Measurements from ENCODE around the gene CNOT6L. TPM values are rescaled to one million over a fixed set of nuclear protein-coding genes. Genes with fewer than 3 reads are reported as not detected.

The CNOT6L gene
- total and polyA plus RNA-seq, 2 of the 4 experiments (the other 2 are of a cell fraction) = 3.5 to 21.1 TPM

- no peak overlapping the region for H4K5ac ChIP-seq (ENCODE audit: low read depth, low read length)
- no CpG with 5 or more reads among the region's 3 CpGs for WGBS, 2 experiments (ENCODE audit: extremely low coverage in 2 of 2, insufficient read length in 1 of 2)
- no peak overlapping the region for H2BK120ac ChIP-seq (ENCODE audit: low read depth, low read length)
- no peak overlapping the region for H2BK15ac ChIP-seq (ENCODE audit: low read depth, low read length)
- H3K4me1 ChIP-seq (ENCODE audit: control insufficient read depth, insufficient read depth, low read length) = 0 out of 2 replicates have a peak, but pooled peaks cover 1% of the 10 kb centered on the region
- in situ Hi-C loops (cut with MboI; ENCODE audit: low sequenced_read_pairs) (no loop called here), intact Hi-C loops (cut with micrococcal nuclease) (no loop called here), dilution Hi-C loops (cut with HindIII; ENCODE audit: low sequenced_read_pairs, unreplicated experiment) (no loop called here)
- H3K27me3 ChIP-seq (ENCODE audit: control insufficient read depth, insufficient read depth, low read length) = no peaks in the 10 kb centered on the region
- no TSS peak for BruUV-seq (replicated peaks)
- DNase-seq (no peak), ATAC-seq (ENCODE audit: low read depth) (no peak)
- H2AK9ac ChIP-seq (replicated peaks; ENCODE audit: low read depth, low read length, poor library complexity) = no peak overlapping the region
- H3K9ac ChIP-seq (ENCODE audit: low read depth, low read length) = no peak overlapping the region
- no peak overlapping the region for H3K14ac ChIP-seq (replicated peaks; ENCODE audit: low read depth, low read length)
- no peak overlapping the region for H2BK5ac ChIP-seq (ENCODE audit: low read depth, low read length, poor library complexity, severe bottlenecking)
- H3K79me1 ChIP-seq (ENCODE audit: low read depth in 1 of 2, low read length in 2 of 2) = peaks cover 11 to 12% of the 10 kb centered on the region in 2 experiments
- H2AK5ac ChIP-seq (ENCODE audit: low read depth, low read length) = no peak overlapping the region
- H3K36me3 ChIP-seq (ENCODE audit: control insufficient read depth, insufficient read depth, low read length) = no peaks in the 10 kb centered on the region
- H3K9me3 ChIP-seq (ENCODE audit: control insufficient read depth, insufficient read depth, low read length) = no peaks in the 10 kb centered on the region
- H3K4me3 ChIP-seq (ENCODE audit: insufficient read depth, low read depth, low read length) = no peak overlapping the region
- ChIA-PET CTCF (no interaction called here), POLR2A (ENCODE audit: unreplicated experiment) (no interaction called here)
- H2AFZ ChIP-seq (replicated peaks; ENCODE audit: low read length, poor library complexity) = no peak overlapping the region
- H4K20me1 ChIP-seq (ENCODE audit: insufficient read depth, low read length) = peaks cover 8% of the 10 kb centered on the region; the same call in 1 of the 2 replicates
- no peak overlapping the region for H4K8ac ChIP-seq (ENCODE audit: low read depth in 2 of 2, low read length in 2 of 2)
- no peak overlapping the region for H3K18ac ChIP-seq (ENCODE audit: low read depth, low read length)
- H3K4me2 ChIP-seq (ENCODE audit: low read depth, low read length) = no peak overlapping the region
- H3K4ac ChIP-seq (ENCODE audit: low read depth, low read length) = no peak overlapping the region
- no peak overlapping the region for H2BK20ac ChIP-seq (ENCODE audit: low read depth, low read length)
- H3K56ac ChIP-seq (ENCODE audit: extremely low read depth, insufficient read depth, low read length) = no peak overlapping the region
- H3K27ac ChIP-seq (ENCODE audit: insufficient read depth, low read length) = no peak overlapping the region
- H4K91ac ChIP-seq (ENCODE audit: insufficient read depth, low read depth, low read length) = no peak overlapping the region
- no peaks in the 10 kb centered on the region for H3K9me1 ChIP-seq (ENCODE audit: insufficient read depth, low read length)
- H3K23ac ChIP-seq (ENCODE audit: low read depth, low read length) = no peak overlapping the region
- TF ChIP-seq NFE2L2 (IDR thresholded peaks at IDR 0.05; ENCODE audit: low read depth, low read length) = no peak
- TF ChIP-seq MAFK (IDR thresholded peaks at IDR 0.05; ENCODE audit: low read depth, low read length) = peak; percentile 37
Observed at GRCh38 chr4:77787969-77788368, 31.2 kb downstream of the CNOT6L start.
